Right atrium auricular region (tissue), 2 donors: ENCODE data around the gene SRRM3. TPM values are rescaled to one million over a fixed set of nuclear protein-coding genes. Genes with fewer than 3 reads are reported as not detected.
A peak's percentile ranks its signal among the peaks of the same experiment; 100 is the strongest.
"Not testable (repeated sequence)": the region's sequence is repeated elsewhere in the genome, so short reads cannot be mapped to it uniquely, and the experiment has no call there.

Experiments
- DNase-seq: peaks from one replicate; pipeline ENCODE4 v3.0.0-alpha.2; 2019; ENCODE audit warnings: low spot score
- H3K27ac ChIP-seq, 2 donors: fragments of 200-600 bp; sonication (generic); 1 replicate in 1 of 2; 2 replicates in 1 of 2; pipeline ENCODE4 v1.5.1; 2016 to 2019
- H3K27me3 ChIP-seq, 2 donors: fragments of 200-600 bp; sonication (generic); one replicate each; pipeline versions ENCODE4 v1.5.1 to v1.6.0; 2017 to 2019
- H3K36me3 ChIP-seq: fragments of 200-600 bp; sonication (generic); one replicate; pipeline ENCODE4 v1.5.1; 2016
- H3K4me1 ChIP-seq, 2 donors: fragments of 200-600 bp; sonication (generic); one replicate each; pipeline versions ENCODE4 v1.5.1 to v1.6.0; 2017 to 2019
- H3K4me3 ChIP-seq, 2 donors: fragments of 200-600 bp; sonication (generic); 1 replicate in 1 of 2; 2 replicates in 1 of 2; pipeline ENCODE4 v1.5.1; 2017 to 2019; ENCODE audit warnings: mild to moderate bottlenecking in 1 of 2, moderate library complexity in 1 of 2
- H3K9me3 ChIP-seq, 2 donors: fragments of 200-600 bp; sonication (generic); one replicate each; pipeline ENCODE4 v1.5.1; 2019
- CTCF ChIP-seq, 2 donors: fragments of 200-600 bp; sonication (generic); IDR thresholded peaks; one replicate each; pipeline ENCODE4 v1.5.1; 2019; ENCODE audit warnings: antibody characterized with exemption in 2 of 2
- total RNA-seq, 2 donors: library from RNA; depleted of rRNA; stranded (reverse); fragments of >200 nt; gene quantifications; one replicate each; pipeline ENCODE4 v1.1.0, GENCODE V29; 2016

Gene SRRM3
- total RNA-seq, 2 donors from 2014 or later, result 17.5 to 27.1 TPM

GRCh38 chr7:76334320-76334967 is 132.7 kb downstream of the SRRM3 start:
- Histone ChIP-seq H3K9me3 (no peaks in the 10 kb centered on the region), H3K27ac (peak overlapping the region; percentile 65 to 85), H3K4me1 (peaks cover 0 to 89% of the 10 kb centered on the region in 2 donors), H3K27me3 (no peaks in the 10 kb centered on the region), H3K4me3 (no peak overlapping the region), H3K36me3 (peaks cover 6% of the 10 kb centered on the region)
- TF ChIP-seq CTCF (IDR thresholded peaks at IDR 0.05), result no peak
- DNase-seq, result no peak

- DNase-seq, H3K9me3 ChIP-seq, H3K4me3 ChIP-seq, H3K27me3 ChIP-seq, H3K36me3 ChIP-seq: not testable (repeated sequence)
- Histone ChIP-seq H3K27ac (peak overlapping the region; percentile 28 to 85), H3K4me1 (peaks cover 0 to 91% of the 10 kb centered on the region in 2 donors)
Observed at GRCh38 chr7:76335417-76335816, 133.7 kb downstream of the SRRM3 start.

GRCh38 chr7:76336094-76336493 is 134.4 kb downstream of the SRRM3 start:
- TF ChIP-seq CTCF (IDR thresholded peaks at IDR 0.05), result no peak
- peaks cover 0 to 91% of the 10 kb centered on the region in 2 donors for H3K4me1 ChIP-seq
- no peaks in the 10 kb centered on the region for H3K36me3 ChIP-seq
- no peaks in the 10 kb centered on the region for H3K9me3 ChIP-seq
- H3K27me3 ChIP-seq, result no peaks in the 10 kb centered on the region
- no peak for DNase-seq
- H3K27ac ChIP-seq, result peak overlapping the region; percentile 28 to 85
- H3K4me3 ChIP-seq, result no peak overlapping the region

Other genes with a start within 250 kb of the SRRM3 start
- 10 to 100 TPM; 35.3 to 50.0 TPM for gene TMEM120A, start 207.3 kb upstream of the SRRM3 start, total RNA-seq
- gene STYXL1, start 153.9 kb upstream of the SRRM3 start, total RNA-seq, result 10 to 100 TPM; 17.6 to 40.1 TPM
- gene MDH2, start 153.8 kb upstream of the SRRM3 start, total RNA-seq, result 100 to 1,000 TPM; 186 to 272 TPM
- gene HSPB1, start 100.8 kb downstream of the SRRM3 start, total RNA-seq, result 1,000 to 10,000 TPM; 1,006 to 1,433 TPM
- 100 to 1,000 TPM; 132 to 153 TPM for gene YWHAG, start 157.1 kb downstream of the SRRM3 start, total RNA-seq
- under 1 TPM; 0.35 to 0.37 TPM for gene SSC4D, start 207.8 kb downstream of the SRRM3 start, total RNA-seq
- 1 to 10 TPM; 2.4 to 3.4 TPM for gene ZP3, start 223.1 kb downstream of the SRRM3 start, total RNA-seq